HG03159 (cell line): Measurements from ENCODE around the gene COL23A1.

Source experiments
- ATAC-seq: cut with Tn5 transposase; IDR thresholded peaks from one replicate; pipeline ENCODE4 v1.9.1; 2021; ENCODE audit warnings: mild to moderate bottlenecking, moderate library complexity; ENCODE audit not compliant: unreplicated experiment

The COL23A1 gene

GRCh38 chr5:178479261-178479660 lies 110.9 kb downstream of the COL23A1 start:
- no peak for ATAC-seq

GRCh38 chr5:178478370-178478769 lies 111.8 kb downstream of the COL23A1 start:
- ATAC-seq, result no peak

GRCh38 chr5:178477802-178478201 lies 112.4 kb downstream of the COL23A1 start:
- no peak for ATAC-seq

- ATAC-seq, result no peak
These were observed 113.0 kb downstream of the COL23A1 start for GRCh38 chr5:178476972-178477754.

- no peak for ATAC-seq
These were observed 113.7 kb downstream of the COL23A1 start for GRCh38 chr5:178476531-178476930.

GRCh38 chr5:178475422-178475821 lies 114.8 kb downstream of the COL23A1 start:
- no peak for ATAC-seq

GRCh38 chr5:178474562-178475184 lies 115.5 kb downstream of the COL23A1 start:
- ATAC-seq, result no peak

- no peak for ATAC-seq
These were observed 116.3 kb downstream of the COL23A1 start for GRCh38 chr5:178473854-178474253.

- no peak for ATAC-seq
These were observed 118.1 kb downstream of the COL23A1 start for GRCh38 chr5:178472138-178472537.

- ATAC-seq, result no peak
These were observed 118.5 kb downstream of the COL23A1 start for GRCh38 chr5:178471711-178472110.

- no peak for ATAC-seq
These were observed 119.5 kb downstream of the COL23A1 start for GRCh38 chr5:178470760-178471025.

- ATAC-seq, result no peak
These were observed 120.0 kb downstream of the COL23A1 start for GRCh38 chr5:178469975-178470759.

- ATAC-seq, result no peak
These were observed 120.9 kb downstream of the COL23A1 start for GRCh38 chr5:178469011-178469974.

- ATAC-seq, result no peak
These were observed 122.0 kb downstream of the COL23A1 start for GRCh38 chr5:178468196-178468685.

GRCh38 chr5:178467568-178468195 lies 122.5 kb downstream of the COL23A1 start:
- ATAC-seq, result no peak

- ATAC-seq, result no peak
These were observed 123.0 kb downstream of the COL23A1 start for GRCh38 chr5:178467205-178467567.

- ATAC-seq, result no peak
These were observed 123.9 kb downstream of the COL23A1 start for GRCh38 chr5:178466342-178466741.

- ATAC-seq, result no peak
These were observed 124.3 kb downstream of the COL23A1 start for GRCh38 chr5:178465861-178466288.

GRCh38 chr5:178465228-178465860 lies 124.8 kb downstream of the COL23A1 start:
- ATAC-seq, result no peak
